PC-9 (cell line): ENCODE measurements around the gene C12orf60. TPM values are rescaled to one million over a fixed set of nuclear protein-coding genes. Genes with fewer than 3 reads are reported as not detected.

ENCODE experiments used
- BruUV-seq: library from RNA; stranded (reverse); fragments of 400-500 nt; replicated peaks from 2 replicates; lab custom pipeline; 2021; lab: Mats Ljungman, UMichigan
- CTCF ChIA-PET: fragments of 300-600 bp; sonication (Branson Sonifier 250); formaldehyde crosslinking; loops from one replicate; lab custom pipeline; 2022; ENCODE audit warnings: antibody characterized with exemption; lab: Charles Lee
- POLR2A ChIA-PET: fragments of 300-600 bp; sonication (Branson Sonifier 250); formaldehyde crosslinking; loops from one replicate; lab custom pipeline; 2022; ENCODE audit warnings: antibody characterized with exemption; ENCODE audit not compliant: unreplicated experiment; lab: Charles Lee
- DNase-seq, 2 experiments: peaks; one replicate each; pipeline versions ENCODE4 v3.0.0 to v3.0.0-alpha.2; 2015 to 2022; ENCODE audit warnings: mixed read lengths in 1 of 2
- H2AFZ ChIP-seq: fragments of 200-600 bp; sonication (generic); 2 replicates; pipeline ENCODE4 v1.8.1; 2017; ENCODE audit warnings: antibody characterized with exemption
- H3F3A ChIP-seq: fragments of 200-600 bp; sonication (generic); 2 replicates; pipeline ENCODE4 v1.8.1; 2017; ENCODE audit warnings: antibody characterized with exemption, mild to moderate bottlenecking, low read depth; ENCODE audit not compliant: insufficient read depth
- H3K27ac ChIP-seq: fragments of 200-600 bp; sonication (generic); 2 replicates; pipeline ENCODE4 v1.6.1; 2016; ENCODE audit warnings: mixed run types
- H3K27me3 ChIP-seq: fragments of 200-600 bp; sonication (generic); 2 replicates; pipeline ENCODE4 v1.6.1; 2016; ENCODE audit warnings: low read depth, mixed run types; ENCODE audit not compliant: insufficient read depth
- H3K36me3 ChIP-seq: fragments of 200-600 bp; sonication (generic); 2 replicates; pipeline ENCODE4 v1.6.1; 2016; ENCODE audit warnings: low read depth, mixed run types
- H3K4me1 ChIP-seq: fragments of 200-600 bp; sonication (generic); replicated peaks from 2 replicates; pipeline ENCODE4 v1.6.1; 2016; ENCODE audit warnings: mixed run types; ENCODE audit not compliant: insufficient read depth
- H3K4me2 ChIP-seq: fragments of 200-600 bp; sonication (generic); 2 replicates; pipeline ENCODE4 v1.6.1; 2017; ENCODE audit warnings: mixed run types
- H3K4me3 ChIP-seq: fragments of 200-600 bp; sonication (generic); 2 replicates; pipeline ENCODE4 v1.6.1; 2016; ENCODE audit warnings: mixed run types
- H3K79me2 ChIP-seq: fragments of 200-600 bp; sonication (generic); 2 replicates; pipeline ENCODE4 v1.6.1; 2017; ENCODE audit warnings: low read depth, mixed run types
- H3K9me2 ChIP-seq: fragments of 200-600 bp; sonication (generic); 2 replicates; pipeline ENCODE4 v1.8.1; 2017; ENCODE audit warnings: mild to moderate bottlenecking; ENCODE audit not compliant: insufficient read depth
- H3K9me3 ChIP-seq: fragments of 200-600 bp; sonication (generic); 2 replicates; pipeline ENCODE4 v1.8.1; 2016; ENCODE audit warnings: low read depth; ENCODE audit not compliant: insufficient read depth
- H4K20me1 ChIP-seq: fragments of 200-600 bp; sonication (generic); 2 replicates; pipeline ENCODE4 v1.8.1; 2017; ENCODE audit not compliant: insufficient read depth
- CTCF ChIP-seq: fragments of 200-600 bp; sonication (generic); conservative IDR thresholded peaks from 2 replicates; pipeline ENCODE4 v1.6.1; 2017; ENCODE audit warnings: mixed run types, antibody characterized with exemption, mild to moderate bottlenecking, moderate library complexity
- EZH2 ChIP-seq: fragments of 200-600 bp; sonication (generic); IDR thresholded peaks from 2 replicates; pipeline ENCODE4 v1.8.0; 2017; ENCODE audit warnings: antibody characterized with exemption, low read depth
- intact Hi-C: fragments of 100-400 bp; cut with micrococcal nuclease; formaldehyde crosslinking; loops from one replicate; pipeline ENCODE4 v1.10.0; 2022; ENCODE audit not compliant: unreplicated experiment
- total RNA-seq: library from RNA; stranded (reverse); gene quantifications from 2 replicates; pipeline ENCODE4 v1.2.3, GENCODE V29; 2021

The C12orf60 gene
- total RNA-seq, 1 experiment from 2014 or later = 4.0 TPM

- ChIA-PET POLR2A (interaction anchor here (0.7 to 1.2 kb wide), 3 partner anchors 35 to 815 kb away, joined by 4 to 7 read pairs (median 6); no protein-coding TSS in a partner anchor), CTCF (no interaction called here)
- peaks cover 63% of the 10 kb centered on the region for H3K79me2 ChIP-seq
- H3K4me2 ChIP-seq = peak overlapping the region; percentile 81
- H2AFZ ChIP-seq = peak overlapping the region; percentile 77
- H3K9me3 ChIP-seq = peaks cover 8% of the 10 kb centered on the region
- H3F3A ChIP-seq = peaks cover 14% of the 10 kb centered on the region
- peak; percentile 77 to 90 for DNase-seq
- H3K36me3 ChIP-seq = peaks cover 16% of the 10 kb centered on the region; the same call in 1 of the 2 replicates
- H3K9me2 ChIP-seq = no peaks in the 10 kb centered on the region
- intact Hi-C loops = loop anchor here (2.0 to 10.0 kb wide), 5 partner anchors 75 to 1115 kb away; partner anchors contain the start of genes ATF7IP and STRAP
- peak overlapping the region; percentile 99 for H3K4me3 ChIP-seq
- H3K27ac ChIP-seq = peak overlapping the region; percentile 83
- H4K20me1 ChIP-seq = peaks cover 4% of the 10 kb centered on the region; the same call in 1 of the 2 replicates
- H3K4me1 ChIP-seq = peaks cover 27% of the 10 kb centered on the region
- TF ChIP-seq EZH2 (no peak), CTCF (peak; percentile 87)
- BruUV-seq = no TSS peak
- H3K27me3 ChIP-seq = no peaks in the 10 kb centered on the region
Measured at GRCh38 chr12:14769969-14770495, 33.4 kb upstream of the C12orf60 start.

GRCh38 chr12:14770496-14771461 lies 32.7 kb upstream of the C12orf60 start:
- CTCF ChIA-PET = no interaction called here
- Histone ChIP-seq H3K4me3 (peak overlapping the region; percentile 99), H3K4me1 (peaks cover 29% of the 10 kb centered on the region), H3K9me2 (no peaks in the 10 kb centered on the region), H3K27ac (peak overlapping the region; percentile 83), H3K36me3 (peaks cover 16% of the 10 kb centered on the region; the same call in 1 of the 2 replicates), H4K20me1 (peaks cover 4% of the 10 kb centered on the region; the same call in 1 of the 2 replicates), H3K79me2 (peaks cover 64% of the 10 kb centered on the region), H3K9me3 (peaks cover 8% of the 10 kb centered on the region), H2AFZ (peak overlapping the region; percentile 77), H3K4me2 (peak overlapping the region; percentile 81), H3K27me3 (no peaks in the 10 kb centered on the region), H3F3A (peaks cover 20% of the 10 kb centered on the region)
- intact Hi-C loops = loop anchor here (2.0 to 10.0 kb wide), 4 partner anchors 182 to 1114 kb away; partner anchors contain the start of genes ATF7IP and STRAP
- TSS peak; percentile 66 for BruUV-seq
- POLR2A ChIA-PET = interaction anchor here (0.6 to 1.5 kb wide), 22 partner anchors 22 to 1898 kb away, joined by 3 to 21 read pairs (median 4); partner anchors contain the start of genes ATF7IP, C12orf60 and WBP11
- DNase-seq = peak; percentile 92 to 99
- no peak for TF ChIP-seq EZH2
- no peak for TF ChIP-seq CTCF

- CTCF ChIA-PET = interaction anchor here (0.5 to 0.6 kb wide), 2 partner anchors 314 to 1574 kb away, joined by 4 to 7 read pairs; no protein-coding TSS in a partner anchor
- no peaks in the 10 kb centered on the region for H3K27me3 ChIP-seq
- peaks cover 29% of the 10 kb centered on the region for H3F3A ChIP-seq
- peak overlapping the region; percentile 99; the same call in 1 of the 2 replicates for H3K4me3 ChIP-seq
- peaks cover 14% of the 10 kb centered on the region; the same call in 1 of the 2 replicates for H3K36me3 ChIP-seq
- DNase-seq = no peak
- no TSS peak for BruUV-seq
- peak overlapping the region; percentile 83 for H3K27ac ChIP-seq
- intact Hi-C loops = loop anchor here (2.0 to 10.0 kb wide), 4 partner anchors 181 to 1113 kb away; partner anchors contain the start of genes ATF7IP and STRAP
- H3K79me2 ChIP-seq = peaks cover 71% of the 10 kb centered on the region
- TF ChIP-seq EZH2 = no peak
- TF ChIP-seq CTCF = no peak
- H3K4me2 ChIP-seq = peak overlapping the region; percentile 81
- H3K4me1 ChIP-seq = peaks cover 39% of the 10 kb centered on the region
- H4K20me1 ChIP-seq = peaks cover 4% of the 10 kb centered on the region; the same call in 1 of the 2 replicates
- H3K9me2 ChIP-seq = no peaks in the 10 kb centered on the region
- H2AFZ ChIP-seq = peak overlapping the region; percentile 52; the same call in 1 of the 2 replicates
- peaks cover 3% of the 10 kb centered on the region for H3K9me3 ChIP-seq
- POLR2A ChIA-PET = interaction anchor here (0.6 to 1.5 kb wide), 14 partner anchors 21 to 1732 kb away, joined by 3 to 21 read pairs (median 6); partner anchors contain the start of genes ATF7IP, C12orf60 and WBP11
Measured at GRCh38 chr12:14771651-14772137, 31.8 kb upstream of the C12orf60 start.
